ENCODE measurements around the gene TMEM53. TPM values are rescaled to one million over a fixed set of nuclear protein-coding genes. Genes with fewer than 3 reads are reported as not detected.

TMEM53 gene
- total RNA-seq, 1 experiment from 2014 or later: 14.9 TPM

DNA sequence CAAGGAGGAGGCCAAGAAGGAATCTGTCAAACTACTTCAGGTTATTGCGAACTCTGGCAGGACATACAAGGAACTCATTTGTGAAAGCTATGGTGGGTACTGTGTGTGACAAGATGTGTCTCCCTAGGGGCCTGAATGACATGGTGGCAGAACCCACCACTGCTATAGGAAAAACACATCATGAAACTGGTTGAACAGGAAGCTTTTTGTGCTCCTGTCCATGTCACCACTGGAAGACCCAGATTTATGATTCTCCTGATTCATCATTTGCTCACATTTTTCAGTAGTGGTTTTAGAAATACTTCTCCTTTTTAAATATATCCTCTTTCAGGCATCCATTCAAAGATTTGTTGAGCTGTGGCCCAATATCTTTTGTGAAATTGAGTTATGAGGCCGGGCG lies 23.9 kb upstream of the TMEM53 start:
- no peak for DNase-seq (ENCODE audit: low read depth)

DNA sequence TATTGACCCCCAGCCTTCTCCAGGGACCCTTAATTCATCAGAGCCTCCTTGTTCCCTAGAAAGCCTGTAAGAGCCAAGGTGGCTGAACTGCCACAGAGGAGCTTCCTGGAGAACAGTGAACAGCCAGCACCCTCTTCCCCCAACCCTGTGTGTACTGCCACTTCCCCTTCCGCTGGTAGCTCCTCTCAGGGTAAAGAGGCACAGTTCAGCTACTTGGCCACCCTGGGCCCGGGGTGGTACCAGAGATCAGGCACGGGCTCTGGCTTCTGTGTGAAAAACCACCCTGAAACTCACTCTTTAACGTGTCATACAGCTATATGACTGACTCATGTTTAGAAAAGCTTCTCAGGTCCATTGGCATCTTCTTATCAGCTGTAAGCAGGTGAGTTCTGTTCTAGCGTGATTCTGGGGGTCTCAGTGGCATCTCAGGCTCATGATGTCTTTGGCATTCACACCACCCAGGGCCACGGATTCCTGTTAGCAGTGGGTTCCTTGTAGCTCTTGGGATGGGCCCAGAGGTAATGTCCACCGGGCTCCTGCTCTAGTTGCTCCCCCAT lies 22.6 kb upstream of the TMEM53 start:
- no peak for DNase-seq (ENCODE audit: low read depth)

DNA sequence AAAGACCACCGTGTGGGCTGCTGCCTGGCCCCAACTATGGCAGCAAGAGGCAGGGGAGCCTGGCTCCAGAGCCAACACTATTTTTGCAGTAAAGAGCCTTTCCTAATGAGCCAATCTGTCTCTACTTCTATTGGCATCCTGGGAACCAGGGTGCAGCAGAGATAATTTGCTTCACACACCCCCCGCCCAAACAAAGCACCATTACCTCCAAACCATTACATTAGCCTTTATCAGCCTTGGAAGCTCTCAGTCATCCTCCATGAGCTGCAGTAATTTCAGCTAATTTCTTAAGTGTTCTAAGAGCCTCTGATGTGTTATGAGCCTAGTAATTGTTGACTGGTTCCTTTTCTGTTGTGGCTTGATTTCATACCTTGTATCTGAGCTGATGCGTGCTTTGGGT lies 21.8 kb upstream of the TMEM53 start:
- no peak for DNase-seq (ENCODE audit: low read depth)

DNA sequence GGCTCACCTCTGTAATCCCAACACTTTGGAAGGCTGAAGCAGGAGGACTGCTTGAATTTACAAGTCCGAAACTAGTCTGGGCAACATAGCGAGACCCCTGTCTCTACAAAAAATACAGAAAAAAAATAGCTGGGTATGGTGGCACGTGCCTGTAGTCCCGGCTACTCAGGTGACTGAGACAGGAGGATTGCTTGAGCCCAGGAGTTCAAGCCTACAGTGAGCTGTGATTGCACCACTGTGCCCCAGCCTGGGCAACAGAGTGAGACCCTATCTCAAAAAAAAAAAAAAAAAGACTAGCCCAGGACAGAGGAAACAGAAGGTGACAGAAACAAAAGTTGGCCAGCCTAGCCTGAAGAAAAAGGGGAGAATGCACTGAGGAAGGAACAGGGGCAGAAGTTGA lies 21.4 kb upstream of the TMEM53 start:
- no peak for DNase-seq (ENCODE audit: low read depth)

DNA sequence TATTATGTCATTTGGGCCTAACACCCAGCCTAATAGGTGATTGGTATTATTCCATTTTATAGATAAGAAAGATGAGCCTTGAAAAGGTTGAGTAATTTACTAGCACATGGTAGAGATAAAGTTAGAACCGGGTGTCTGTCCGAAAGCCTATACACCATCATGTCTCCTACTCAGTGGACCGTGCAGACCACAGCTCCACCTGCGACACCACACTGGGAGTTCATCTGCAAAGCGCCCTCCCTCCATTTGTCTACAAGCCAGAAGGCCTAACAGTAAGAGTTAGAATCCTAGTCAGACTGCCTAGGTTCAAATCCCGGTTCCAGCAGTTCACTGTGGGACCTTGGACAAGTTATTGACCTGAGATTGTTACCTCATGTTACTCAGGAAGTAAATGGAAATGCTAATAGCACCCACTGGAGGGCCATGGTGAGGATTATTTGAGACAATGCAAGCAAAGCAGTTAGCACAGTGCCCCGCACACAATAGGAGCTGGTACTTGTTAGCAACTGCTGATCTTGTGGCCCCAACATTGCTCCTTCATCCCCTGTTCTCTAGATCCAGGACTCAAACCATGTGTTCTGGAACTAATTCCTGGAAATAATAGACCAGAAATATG lies 20.7 kb upstream of the TMEM53 start:
- no peak for DNase-seq (ENCODE audit: low read depth)

DNA sequence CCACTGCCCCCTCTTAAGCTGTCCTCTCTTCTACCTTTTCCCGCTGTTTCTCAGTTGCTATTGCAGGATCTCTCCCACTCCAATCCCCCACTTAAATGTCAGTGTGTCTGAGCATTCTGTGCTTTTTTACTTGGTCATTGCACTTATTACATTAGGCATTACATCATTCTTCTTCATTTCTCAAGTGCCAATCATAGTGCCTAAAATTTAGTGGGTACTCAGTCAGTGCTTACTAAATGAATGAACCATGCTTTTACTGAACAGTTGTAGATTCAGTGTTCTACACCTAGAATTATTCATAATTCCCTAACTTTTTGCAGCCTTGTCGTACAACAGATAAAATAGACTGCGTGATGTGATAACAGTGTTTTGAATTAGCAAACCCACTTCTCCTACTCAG lies 19.6 kb upstream of the TMEM53 start:
- no peak for DNase-seq (ENCODE audit: low read depth)

DNA sequence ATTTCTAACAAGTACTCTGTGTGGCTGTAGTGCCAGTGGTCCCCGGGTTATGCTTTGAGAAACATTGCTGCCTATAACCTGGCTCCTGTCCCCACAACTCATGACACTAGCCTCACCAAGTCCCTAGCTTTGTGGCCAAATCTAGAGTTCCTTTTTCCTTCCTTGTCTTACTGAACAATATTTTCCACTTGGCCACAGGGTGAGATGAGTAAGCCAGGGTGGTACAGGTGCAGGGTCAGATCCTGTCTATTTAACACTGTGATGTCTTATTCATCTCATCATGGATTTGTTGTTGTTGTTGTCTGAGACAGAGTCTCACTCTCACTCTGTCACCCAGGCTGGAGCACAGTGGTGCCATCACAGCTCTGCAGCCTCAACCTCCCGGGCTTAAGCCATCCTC lies 18.9 kb upstream of the TMEM53 start:
- DNase-seq (ENCODE audit: low read depth): no peak

DNA sequence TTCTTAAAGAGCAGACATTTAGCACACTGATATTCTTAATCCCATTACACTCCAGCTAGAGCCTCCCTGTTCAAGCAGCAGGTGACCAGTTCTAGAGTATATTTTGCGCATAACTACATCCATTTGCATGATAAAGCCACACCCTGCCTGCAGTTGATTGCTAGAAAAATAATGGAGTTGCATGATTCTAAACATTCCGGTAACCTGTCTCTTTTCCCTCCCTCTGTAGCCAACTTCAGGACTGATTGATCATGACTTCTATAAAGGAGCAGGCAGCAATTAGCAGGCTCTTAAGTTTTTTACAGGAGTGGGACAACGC lies 15.1 kb upstream of the TMEM53 start:
- DNase-seq (ENCODE audit: low read depth): no peak

DNA sequence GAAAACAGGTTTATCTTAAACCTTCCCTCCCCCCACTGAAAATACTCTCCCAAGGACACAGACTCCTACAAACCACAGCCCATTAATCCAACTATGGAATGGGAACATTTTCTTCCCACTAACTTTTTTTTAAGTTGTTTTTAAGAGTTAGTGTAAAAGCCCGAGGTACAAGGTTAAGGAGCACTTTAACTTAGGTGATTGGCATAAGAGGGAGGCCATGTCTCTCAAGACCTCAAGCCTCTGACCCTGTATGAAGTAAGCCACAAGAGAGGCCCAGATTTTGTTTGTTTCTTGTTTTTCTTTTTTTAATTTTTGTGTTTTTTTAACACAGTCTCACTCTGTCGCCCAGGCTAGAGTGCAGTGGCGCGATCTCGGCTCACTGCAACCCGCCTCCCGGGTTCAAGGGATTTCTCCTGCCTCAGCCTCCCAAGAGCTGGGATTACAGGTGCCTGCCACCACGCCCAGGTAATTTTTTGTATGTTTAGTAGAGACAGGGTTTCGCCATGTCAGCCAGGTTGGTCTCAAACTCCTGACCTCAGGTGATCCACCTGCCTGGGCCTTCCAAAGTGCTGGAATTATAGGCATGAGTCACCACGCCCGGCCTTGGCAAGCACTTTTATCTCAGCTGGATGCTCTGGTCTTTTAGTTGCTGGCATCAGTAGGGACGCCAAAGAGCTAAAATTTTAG lies 14.6 kb upstream of the TMEM53 start:
- DNase-seq (ENCODE audit: low read depth): no peak

DNA sequence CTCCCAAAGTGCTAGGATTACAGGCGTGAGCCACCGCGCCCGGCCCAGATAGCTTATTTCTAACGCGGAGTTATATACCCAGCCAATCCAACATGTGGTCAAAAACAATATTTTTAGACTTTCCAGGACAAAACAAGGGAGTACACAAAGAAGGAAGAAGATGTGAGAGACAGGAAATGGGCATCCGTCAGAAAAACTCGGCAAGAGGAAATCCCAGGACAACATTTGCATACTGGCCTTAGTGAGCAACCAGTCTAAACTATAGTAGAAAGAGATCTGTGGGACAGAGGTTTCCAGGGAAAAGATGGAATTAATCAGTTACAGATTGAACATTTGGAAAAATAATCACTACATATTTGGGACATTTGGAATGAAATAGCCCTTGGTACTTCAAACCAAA lies 11.6 kb upstream of the TMEM53 start:
- DNase-seq (ENCODE audit: low read depth): no peak

DNA sequence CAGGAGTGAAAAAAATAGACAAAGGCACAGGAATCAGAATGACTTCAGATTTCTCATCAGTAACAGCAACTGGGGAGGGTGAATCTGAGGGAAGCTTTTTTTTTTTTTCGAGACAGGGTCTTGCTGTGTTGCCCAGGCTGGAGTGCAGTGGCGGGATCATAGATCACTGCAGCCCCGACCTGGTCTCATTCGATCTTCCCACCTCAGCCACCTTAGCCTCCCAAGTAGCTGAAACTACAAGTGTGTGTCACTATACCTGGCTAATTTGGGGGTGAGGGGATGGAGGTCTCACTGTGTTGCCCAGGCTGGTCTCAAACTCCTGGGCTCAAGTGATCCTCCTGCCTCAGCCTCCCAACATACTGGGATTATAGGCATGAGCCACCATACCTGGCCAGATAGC lies 10.9 kb upstream of the TMEM53 start:
- no peak for DNase-seq (ENCODE audit: low read depth)

DNA sequence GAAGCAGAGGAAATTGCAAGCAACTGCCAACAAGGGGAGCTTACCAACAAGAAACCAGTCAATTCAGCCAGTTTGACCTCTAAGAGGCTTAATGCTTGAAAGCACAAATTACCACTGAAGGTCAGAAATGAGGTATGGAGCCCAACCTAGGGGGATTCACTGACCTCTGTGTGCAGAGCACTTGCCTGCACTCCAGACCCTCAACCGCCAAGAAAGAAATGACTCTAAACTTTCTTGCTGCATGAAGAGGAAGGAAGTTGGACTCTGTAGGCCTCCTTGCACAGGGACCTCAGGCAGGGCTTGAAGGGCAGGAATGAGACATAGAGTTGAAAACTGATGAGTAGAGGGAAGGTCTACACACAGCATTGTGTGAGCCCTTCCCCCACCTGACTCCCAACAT lies 10.2 kb upstream of the TMEM53 start:
- DNase-seq (ENCODE audit: low read depth): no peak

DNA sequence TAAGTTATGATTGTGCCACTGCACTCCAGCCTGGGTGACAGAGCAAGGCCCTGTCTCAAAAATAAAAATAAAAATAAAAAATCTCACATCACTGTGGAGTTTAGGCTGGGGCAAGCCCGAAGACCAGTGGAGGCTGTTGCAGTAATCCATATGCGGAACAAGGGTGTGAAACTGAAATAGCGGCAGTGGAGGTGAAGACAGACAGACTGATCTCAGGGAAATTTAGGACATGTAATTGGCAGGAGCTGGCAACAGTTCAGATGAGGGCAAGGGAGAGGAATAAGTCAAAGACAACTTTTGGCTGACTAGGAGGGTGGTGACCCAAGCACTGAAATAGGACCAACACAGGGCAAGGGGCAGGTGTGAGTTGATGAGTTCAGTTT lies 8.6 kb upstream of the TMEM53 start:
- DNase-seq (ENCODE audit: low read depth): no peak

DNA sequence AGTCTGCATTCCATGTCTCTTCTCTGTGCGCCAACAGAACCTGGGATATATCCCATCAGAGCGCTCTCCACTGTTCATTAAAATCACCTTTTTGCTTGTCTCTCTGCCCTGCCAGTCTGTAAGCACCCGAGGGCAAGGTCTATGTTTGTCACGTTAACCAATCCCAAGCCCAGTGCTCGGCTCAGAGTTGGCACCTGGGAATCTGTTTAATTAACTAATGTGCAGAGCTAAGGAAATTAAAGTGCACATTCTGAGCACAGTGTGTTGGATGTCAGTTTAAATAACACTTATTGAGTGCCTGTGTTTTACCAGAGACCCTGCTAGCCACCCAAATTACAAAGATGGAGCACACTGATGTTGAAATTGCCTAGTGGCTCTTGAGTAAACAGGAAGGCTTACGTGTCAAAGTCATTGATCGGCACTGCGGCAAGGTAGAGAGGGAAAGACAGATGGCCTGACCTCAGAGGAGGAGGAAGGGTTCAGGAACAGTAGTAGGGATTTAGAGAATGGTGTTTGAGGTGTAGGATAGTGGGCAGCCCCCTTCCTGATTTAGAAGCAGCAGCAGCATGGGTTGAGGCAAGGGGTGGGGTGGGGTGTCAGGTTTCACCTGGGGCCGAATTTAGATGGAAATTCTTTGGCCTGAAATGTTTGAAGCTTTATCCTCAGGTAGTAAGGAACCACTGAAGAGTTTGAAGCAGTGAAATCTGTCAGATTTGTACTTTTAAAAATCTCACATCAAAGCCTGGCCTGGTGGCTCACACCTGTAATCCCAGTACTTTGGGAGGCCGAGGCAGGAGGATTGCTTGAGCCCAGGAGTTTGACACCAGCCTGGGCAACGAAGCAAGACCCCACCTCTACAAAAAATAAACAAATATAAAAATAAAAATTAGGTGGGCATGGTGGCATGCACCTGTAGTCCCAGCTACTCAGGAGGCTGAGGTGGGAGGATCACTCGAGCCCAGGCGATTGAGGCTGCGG lies 7.9 kb upstream of the TMEM53 start:
- DNase-seq (ENCODE audit: low read depth): no peak

DNA sequence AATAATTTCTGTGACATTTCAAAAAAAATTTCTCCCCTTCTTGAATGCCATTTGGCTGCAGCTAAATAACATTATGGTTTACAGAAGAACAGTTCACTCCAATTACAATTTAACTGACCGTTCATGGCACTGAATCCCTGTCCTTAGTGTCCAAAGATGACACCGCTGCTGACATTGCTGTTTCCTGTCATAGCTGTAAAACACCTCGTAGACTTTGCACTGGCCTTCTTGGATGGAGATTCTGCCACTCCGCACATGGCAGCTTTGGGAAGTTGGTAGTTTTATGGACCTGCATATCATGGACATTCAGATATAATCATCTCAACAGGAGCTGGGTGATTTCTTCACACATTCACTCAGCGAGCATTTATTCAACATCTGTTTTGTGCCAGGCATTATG lies 5.2 kb upstream of the TMEM53 start:
- no peak for DNase-seq (ENCODE audit: low read depth)

DNA sequence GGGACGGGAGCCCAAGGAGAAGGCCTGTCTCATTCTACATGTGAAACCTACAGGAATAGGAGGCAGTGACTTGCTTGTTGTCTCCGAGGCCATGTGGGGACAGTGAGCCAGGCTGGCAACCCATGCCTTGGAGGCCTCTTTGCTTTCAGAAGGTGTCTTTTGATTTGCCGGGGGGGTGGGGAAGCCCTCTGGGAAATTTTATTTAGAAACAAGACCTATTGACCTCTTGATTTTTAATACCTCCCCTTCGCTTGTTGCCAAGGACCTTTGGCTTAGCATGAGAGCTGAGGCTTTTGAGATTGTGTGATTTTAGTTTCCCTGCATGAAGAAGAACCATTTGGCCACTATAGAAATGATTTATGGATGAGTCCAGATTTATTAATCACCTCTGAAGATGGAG lies 4.3 kb upstream of the TMEM53 start:
- no peak for DNase-seq (ENCODE audit: low read depth)

DNA sequence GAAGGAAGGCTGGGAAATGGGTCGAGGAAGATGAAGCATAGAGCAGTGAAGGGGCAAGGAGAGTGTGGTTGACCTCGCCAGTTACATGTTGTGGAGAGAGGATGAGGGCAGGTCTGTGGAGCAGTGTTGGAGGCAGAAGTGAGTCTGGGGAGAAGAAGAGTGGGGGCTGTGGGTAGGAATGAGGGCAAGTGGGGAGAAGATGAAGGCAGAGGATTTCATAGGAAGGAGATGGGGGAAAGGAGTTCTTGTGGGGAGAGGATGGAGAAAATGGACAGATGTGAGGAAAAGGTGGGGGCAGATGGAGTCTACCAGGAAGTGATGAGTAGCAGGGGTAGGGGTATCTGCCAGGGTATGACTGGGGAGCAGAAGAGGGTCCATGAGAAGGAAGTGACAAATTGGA lies 3.8 kb upstream of the TMEM53 start:
- no peak for DNase-seq (ENCODE audit: low read depth)

DNA sequence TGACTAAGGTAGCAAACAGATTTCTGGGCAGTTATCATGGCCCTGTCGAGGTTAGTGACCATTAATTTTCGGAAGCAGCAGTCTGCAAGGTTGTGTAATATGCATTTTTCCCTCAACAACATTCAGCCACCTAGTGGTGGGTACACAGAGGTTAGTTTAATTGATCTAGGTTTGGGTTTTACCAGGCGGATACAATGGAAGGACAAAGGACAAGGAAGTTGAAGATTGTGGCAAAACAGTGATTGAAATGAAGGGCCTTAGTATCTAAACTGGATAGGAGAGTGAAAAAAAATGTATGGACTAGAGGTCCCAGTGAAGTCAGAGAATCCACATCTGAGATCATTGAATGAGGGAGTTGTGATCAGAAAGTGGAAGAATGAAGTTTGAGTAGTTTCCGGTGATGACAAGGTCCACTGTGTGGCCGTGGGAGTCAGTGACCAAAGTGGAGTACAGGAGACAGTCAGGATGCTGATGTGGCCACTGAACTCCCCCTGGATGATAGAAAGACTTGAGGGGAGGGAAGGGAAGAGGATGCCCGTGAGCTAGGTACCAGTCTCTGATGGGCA lies 3.0 kb upstream of the TMEM53 start:
- DNase-seq (ENCODE audit: low read depth): peak; percentile 75

DNA sequence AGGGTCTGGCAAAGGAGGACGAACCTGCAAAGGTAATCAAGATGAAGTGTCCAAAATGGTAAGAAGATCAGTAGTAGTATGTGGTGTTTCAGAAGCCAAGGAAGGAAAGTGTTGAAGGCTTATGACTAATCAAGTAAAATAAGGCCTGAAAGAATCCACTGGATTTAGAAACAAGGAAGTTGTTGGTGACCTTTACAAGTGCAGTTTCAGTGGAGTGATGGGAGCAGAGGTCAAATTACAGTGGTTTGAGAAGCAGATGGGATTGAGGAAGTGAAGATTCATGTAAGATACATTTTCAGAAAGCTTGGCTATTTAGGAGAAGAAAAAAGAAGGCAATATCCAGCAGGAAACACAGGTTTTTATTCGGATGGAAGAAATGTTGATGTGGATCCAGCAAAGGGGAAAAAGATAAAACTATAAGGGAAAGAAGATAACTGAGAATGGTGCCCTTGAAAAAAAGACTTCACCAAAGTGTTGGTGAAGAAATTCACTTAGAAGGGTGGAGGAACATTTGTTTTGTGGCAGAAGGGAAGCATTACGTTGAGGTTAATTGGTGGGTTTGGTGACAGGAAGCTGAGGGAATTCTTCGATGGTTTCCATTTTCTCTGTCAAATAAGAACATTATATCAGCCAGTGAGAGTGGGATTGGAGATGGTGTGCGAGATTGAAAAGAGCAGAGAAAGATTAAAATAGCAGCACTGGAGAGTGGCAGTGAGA lies 2.4 kb upstream of the TMEM53 start:
- peak; percentile 68 for DNase-seq (ENCODE audit: low read depth)

DNA sequence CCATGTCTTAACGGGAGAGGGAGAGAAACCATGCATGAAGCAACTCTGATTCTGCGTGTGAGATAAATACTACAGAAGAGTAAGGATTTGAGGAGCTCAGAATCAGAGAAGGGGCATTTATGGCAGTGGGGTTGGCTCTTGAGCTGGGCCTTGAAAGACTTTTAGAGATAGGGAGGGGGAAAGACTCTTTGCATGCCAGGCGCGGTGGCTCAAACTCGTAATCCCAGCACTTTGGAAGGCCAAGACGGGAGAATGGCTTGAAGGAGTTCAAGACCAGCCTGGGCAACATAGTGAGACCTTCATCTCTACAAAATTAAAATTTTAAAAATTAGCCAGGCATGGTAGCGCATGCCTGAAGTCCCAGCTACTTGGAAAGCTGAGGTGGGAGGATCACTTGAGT lies 905 bp upstream of the TMEM53 start:
- DNase-seq (ENCODE audit: low read depth): no peak

DNA sequence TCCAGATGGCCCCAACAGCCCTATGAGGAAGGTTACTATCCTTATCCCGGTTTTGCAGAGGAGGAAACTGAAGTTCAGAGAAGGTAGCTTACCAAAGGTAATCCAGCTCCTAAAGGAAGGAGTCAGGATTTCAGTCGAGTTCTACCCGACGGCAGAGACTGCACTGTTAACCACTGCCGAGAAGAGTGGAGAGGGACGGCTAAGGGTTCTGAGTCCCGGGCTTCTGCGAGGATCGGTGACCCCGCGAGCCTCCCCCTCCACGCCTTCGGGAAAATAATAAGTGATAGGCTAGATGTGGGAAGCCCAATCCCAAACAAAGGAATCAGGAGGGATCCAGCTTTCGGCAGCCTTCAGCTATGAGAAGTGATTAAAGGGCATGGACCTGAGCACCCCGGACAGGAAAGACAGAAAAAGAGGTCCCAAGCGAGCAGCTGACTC lies 587 bp downstream of the TMEM53 start:
- DNase-seq (ENCODE audit: low read depth): no peak

All from RPMI7951 (cell line).